HepG2 (cell line): ENCODE data around the gene SBNO2. TPM values are rescaled to one million over a fixed set of nuclear protein-coding genes. Genes with fewer than 3 reads are reported as not detected.
A peak's percentile ranks its signal among the peaks of the same experiment; 100 is the strongest.

Source experiments
- DNMT3B ChIP-seq: conservative IDR thresholded peaks from 2 replicates; pipeline ENCODE4 v1.6.1; 2016; ENCODE audit warnings: missing biosample characterization, control low read depth
- JARID2 ChIP-seq: sonication (generic); formaldehyde crosslinking; IDR thresholded peaks from 2 replicates; pipeline ENCODE4 v1.8.1; 2023; ENCODE audit warnings: missing genetic modification reagents, inconsistent platforms; ENCODE audit not compliant: insufficient replicate concordance
- MBNL3 ChIP-seq: fragments of 250-450 bp; sonication (Bioruptor Pico); conservative IDR thresholded peaks from 2 replicates; pipeline ENCODE4 v1.8.0; 2022; ENCODE audit warnings: mild to moderate bottlenecking, inconsistent platforms
- MTF1 ChIP-seq: sonication (generic); formaldehyde crosslinking; IDR thresholded peaks from 2 replicates; pipeline ENCODE4 v1.5.0; 2020; ENCODE audit warnings: missing genetic modification reagents
- NCOR1 ChIP-seq: fragments of 200-600 bp; sonication (generic); IDR thresholded peaks from 2 replicates; pipeline ENCODE4 v1.7.0; 2017; ENCODE audit warnings: antibody characterized with exemption, low read length, borderline replicate concordance
- ONECUT2 ChIP-seq: sonication (generic); formaldehyde crosslinking; IDR thresholded peaks from 2 replicates; pipeline ENCODE4 v1.4.0; 2020; ENCODE audit warnings: missing genetic modification reagents
- PLRG1 ChIP-seq: fragments of 450-650 bp; conservative IDR thresholded peaks from 2 replicates; pipeline ENCODE4 v1.6.1; 2016
- SALL1 ChIP-seq: sonication (generic); formaldehyde crosslinking; IDR thresholded peaks from 2 replicates; pipeline ENCODE4 v1.8.0; 2022; ENCODE audit warnings: mild to moderate bottlenecking, missing genetic modification reagents
- SALL2 ChIP-seq: sonication (generic); formaldehyde crosslinking; IDR thresholded peaks from 2 replicates; pipeline ENCODE4 v1.8.1; 2023; ENCODE audit warnings: mild to moderate bottlenecking, missing genetic modification reagents, inconsistent platforms
- SIN3A ChIP-seq: IDR thresholded peaks from 2 replicates; pipeline ENCODE4 v1.6.1; 2011; ENCODE audit warnings: low read depth, mild to moderate bottlenecking, control low read depth, low read length, borderline replicate concordance
- SMAD1 ChIP-seq: sonication (generic); formaldehyde crosslinking; IDR thresholded peaks from 2 replicates; pipeline ENCODE4 v1.4.0; 2020; ENCODE audit warnings: missing genetic modification reagents, low read depth, mild to moderate bottlenecking, borderline replicate concordance
- SSRP1 ChIP-seq: IDR thresholded peaks from 2 replicates; pipeline ENCODE4 v1.6.1; 2016; ENCODE audit warnings: control low read depth
- ZFP36L1 ChIP-seq: sonication (generic); formaldehyde crosslinking; IDR thresholded peaks from 2 replicates; pipeline ENCODE4 v1.8.0; 2022; ENCODE audit warnings: mild to moderate bottlenecking, missing genetic modification reagents, moderate library complexity
- ZNF263 ChIP-seq: sonication (generic); formaldehyde crosslinking; IDR thresholded peaks from 2 replicates; pipeline ENCODE4 v1.4.0; 2020; ENCODE audit warnings: missing genetic modification reagents
- ZNF282 ChIP-seq: fragments of 450-650 bp; IDR thresholded peaks from 2 replicates; pipeline ENCODE4 v1.6.1; 2018; ENCODE audit not compliant: partially characterized antibody
- ZNF501 ChIP-seq: sonication (generic); formaldehyde crosslinking; IDR thresholded peaks from 2 replicates; pipeline ENCODE4 v1.5.1; 2020; ENCODE audit warnings: mild to moderate bottlenecking, moderate library complexity, missing genetic modification reagents
- ZNF550 ChIP-seq: sonication (generic); formaldehyde crosslinking; IDR thresholded peaks from 2 replicates; pipeline ENCODE4 v1.4.0; 2020; ENCODE audit warnings: mild to moderate bottlenecking, missing genetic modification reagents, borderline replicate concordance
- ZNF569 ChIP-seq: sonication (generic); formaldehyde crosslinking; IDR thresholded peaks from 2 replicates; pipeline ENCODE4 v1.5.0; 2020; ENCODE audit warnings: mild to moderate bottlenecking, missing genetic modification reagents, moderate library complexity, borderline replicate concordance
- ZNF792 ChIP-seq: IDR thresholded peaks from 2 replicates; pipeline ENCODE4 v1.6.1; 2016
- polyA plus RNA-seq, 8 experiments: library from polyadenylated mRNA; depleted of rRNA in 3 of 8; stranded (reverse) in 7 of 8; unstranded in 1 of 8; fragments of >200 nt; fragmentation: Illumina TruSeq in 4 of 8; extraction: Trizol in 4 of 8; gene quantifications; 2 replicates each; pipeline versions ENCODE4 v1.2.1 to v1.2.3, GENCODE V29; 2011 to 2016; ENCODE audit warnings: low read depth in 4 of 8, missing spikeins in 1 of 8, mixed read lengths in 1 of 8; ENCODE audit not compliant: insufficient read depth in 1 of 8
- total RNA-seq, 5 experiments: library from RNA; depleted of rRNA; stranded (reverse); fragments of >200 nt; fragmentation: Illumina TruSeq; extraction: Trizol; gene quantifications; 2 replicates each; pipeline ENCODE4 v1.2.3, GENCODE V29; 2016; ENCODE audit warnings: low read depth in 1 of 5
- TF ChIP-seq, protein P1 (sequence below): sonication (generic); formaldehyde crosslinking; IDR thresholded peaks from 2 replicates; pipeline ENCODE4 v1.5.1; 2020; ENCODE audit warnings: missing genetic modification reagents, mild to moderate bottlenecking, borderline replicate concordance
- TF ChIP-seq, protein P2 (sequence below): sonication (generic); formaldehyde crosslinking; conservative IDR thresholded peaks from 2 replicates; pipeline ENCODE4 v1.4.0; 2020; ENCODE audit warnings: missing genetic modification reagents
- TF ChIP-seq, protein P3 (sequence below): sonication (generic); formaldehyde crosslinking; IDR thresholded peaks from 2 replicates; pipeline ENCODE4 v1.8.0; 2022; ENCODE audit warnings: mild to moderate bottlenecking, missing genetic modification reagents
- TF ChIP-seq, protein P4 (sequence below): sonication (generic); formaldehyde crosslinking; IDR thresholded peaks from 2 replicates; pipeline ENCODE4 v1.5.1; 2020; ENCODE audit warnings: missing genetic modification reagents, mild to moderate bottlenecking, borderline replicate concordance

SBNO2 gene
- total and polyA plus RNA-seq, 2 of the 13 experiments (the other 11 are each of a cell fraction or from before 2014, with no cell fraction given): 8.6 to 10.4 TPM

DNA sequence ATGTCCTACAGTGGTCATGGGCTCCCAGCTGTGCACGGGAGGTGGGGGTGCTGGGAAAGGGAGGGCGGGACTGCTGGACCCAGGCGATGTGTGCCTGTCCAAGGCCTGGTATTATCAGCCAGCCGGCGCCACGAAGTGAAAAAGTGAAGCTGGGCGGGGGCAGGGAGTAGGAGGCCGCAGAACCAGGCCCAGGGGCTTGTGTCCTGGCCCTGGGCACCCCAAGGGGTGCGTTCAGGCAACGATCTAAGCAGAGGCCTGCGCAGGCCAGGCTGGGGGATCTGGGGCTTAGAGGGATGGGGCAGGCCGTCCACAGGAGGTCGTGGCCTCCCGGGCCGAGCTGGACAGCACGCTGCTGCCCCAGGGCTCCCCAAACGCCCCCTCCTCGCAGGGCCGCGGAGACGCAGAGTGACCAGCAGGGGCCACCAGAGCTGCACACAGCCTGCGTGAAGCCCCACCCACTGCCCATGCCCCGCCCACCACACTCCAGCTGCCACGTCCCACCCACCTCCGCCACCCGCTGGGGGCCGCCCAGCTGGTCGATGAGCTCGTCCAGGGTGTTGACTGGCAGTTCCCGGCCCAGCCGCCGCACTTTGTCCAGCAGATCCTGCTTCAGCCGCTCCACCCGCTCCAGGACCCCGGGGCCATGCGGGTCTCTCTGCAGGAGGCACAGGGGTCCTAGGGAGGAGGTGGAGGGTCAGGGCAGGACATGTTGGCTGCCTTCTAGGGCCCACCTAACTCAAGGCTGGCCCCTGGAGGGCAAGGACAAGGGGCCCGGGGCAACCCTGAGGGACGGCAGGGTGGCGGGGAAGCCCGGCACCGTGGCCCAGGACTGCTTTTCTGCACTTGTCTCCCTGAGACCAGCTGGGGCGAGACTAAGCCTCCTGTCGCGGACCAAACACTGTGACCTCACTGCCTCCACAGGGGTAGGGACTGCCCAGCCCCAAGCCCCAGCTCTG is 60.8 kb downstream of the SBNO2 start (continued):
- TF ChIP-seq, protein P1, sequence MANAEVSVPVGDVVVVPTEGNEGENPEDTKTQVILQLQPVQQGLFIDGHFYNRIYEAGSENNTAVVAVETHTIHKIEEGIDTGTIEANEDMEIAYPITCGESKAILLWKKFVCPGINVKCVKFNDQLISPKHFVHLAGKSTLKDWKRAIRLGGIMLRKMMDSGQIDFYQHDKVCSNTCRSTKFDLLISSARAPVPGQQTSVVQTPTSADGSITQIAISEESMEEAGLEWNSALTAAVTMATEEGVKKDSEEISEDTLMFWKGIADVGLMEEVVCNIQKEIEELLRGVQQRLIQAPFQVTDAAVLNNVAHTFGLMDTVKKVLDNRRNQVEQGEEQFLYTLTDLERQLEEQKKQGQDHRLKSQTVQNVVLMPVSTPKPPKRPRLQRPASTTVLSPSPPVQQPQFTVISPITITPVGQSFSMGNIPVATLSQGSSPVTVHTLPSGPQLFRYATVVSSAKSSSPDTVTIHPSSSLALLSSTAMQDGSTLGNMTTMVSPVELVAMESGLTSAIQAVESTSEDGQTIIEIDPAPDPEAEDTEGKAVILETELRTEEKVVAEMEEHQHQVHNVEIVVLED (CRISPR knock-in tag): peak; percentile 68
- TF ChIP-seq, protein P2, sequence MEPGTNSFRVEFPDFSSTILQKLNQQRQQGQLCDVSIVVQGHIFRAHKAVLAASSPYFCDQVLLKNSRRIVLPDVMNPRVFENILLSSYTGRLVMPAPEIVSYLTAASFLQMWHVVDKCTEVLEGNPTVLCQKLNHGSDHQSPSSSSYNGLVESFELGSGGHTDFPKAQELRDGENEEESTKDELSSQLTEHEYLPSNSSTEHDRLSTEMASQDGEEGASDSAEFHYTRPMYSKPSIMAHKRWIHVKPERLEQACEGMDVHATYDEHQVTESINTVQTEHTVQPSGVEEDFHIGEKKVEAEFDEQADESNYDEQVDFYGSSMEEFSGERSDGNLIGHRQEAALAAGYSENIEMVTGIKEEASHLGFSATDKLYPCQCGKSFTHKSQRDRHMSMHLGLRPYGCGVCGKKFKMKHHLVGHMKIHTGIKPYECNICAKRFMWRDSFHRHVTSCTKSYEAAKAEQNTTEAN (CRISPR knock-in tag): peak; percentile 60
- no peak for TF ChIP-seq DNMT3B (CRISPR knock-in tag)
- TF ChIP-seq SIN3A: peak; percentile 86; the same call in 1 of the 2 replicates
- TF ChIP-seq, protein P3, sequence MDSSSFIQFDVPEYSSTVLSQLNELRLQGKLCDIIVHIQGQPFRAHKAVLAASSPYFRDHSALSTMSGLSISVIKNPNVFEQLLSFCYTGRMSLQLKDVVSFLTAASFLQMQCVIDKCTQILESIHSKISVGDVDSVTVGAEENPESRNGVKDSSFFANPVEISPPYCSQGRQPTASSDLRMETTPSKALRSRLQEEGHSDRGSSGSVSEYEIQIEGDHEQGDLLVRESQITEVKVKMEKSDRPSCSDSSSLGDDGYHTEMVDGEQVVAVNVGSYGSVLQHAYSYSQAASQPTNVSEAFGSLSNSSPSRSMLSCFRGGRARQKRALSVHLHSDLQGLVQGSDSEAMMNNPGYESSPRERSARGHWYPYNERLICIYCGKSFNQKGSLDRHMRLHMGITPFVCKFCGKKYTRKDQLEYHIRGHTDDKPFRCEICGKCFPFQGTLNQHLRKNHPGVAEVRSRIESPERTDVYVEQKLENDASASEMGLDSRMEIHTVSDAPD (CRISPR knock-in tag): no peak
- TF ChIP-seq, protein P4, sequence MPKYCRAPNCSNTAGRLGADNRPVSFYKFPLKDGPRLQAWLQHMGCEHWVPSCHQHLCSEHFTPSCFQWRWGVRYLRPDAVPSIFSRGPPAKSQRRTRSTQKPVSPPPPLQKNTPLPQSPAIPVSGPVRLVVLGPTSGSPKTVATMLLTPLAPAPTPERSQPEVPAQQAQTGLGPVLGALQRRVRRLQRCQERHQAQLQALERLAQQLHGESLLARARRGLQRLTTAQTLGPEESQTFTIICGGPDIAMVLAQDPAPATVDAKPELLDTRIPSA (CRISPR knock-in tag): no peak
- no peak for TF ChIP-seq ZNF282
- no peak for TF ChIP-seq SSRP1 (CRISPR knock-in tag)
- no peak for TF ChIP-seq MTF1 (CRISPR knock-in tag)
- TF ChIP-seq SALL1 (CRISPR knock-in tag): peak; percentile 69
- TF ChIP-seq PLRG1: no peak
- TF ChIP-seq MBNL3 (CRISPR knock-in tag): no peak
- peak; percentile 56 for TF ChIP-seq ZNF263 (CRISPR knock-in tag)
- peak; percentile 64; the same call in 1 of the 2 replicates for TF ChIP-seq SALL2 (CRISPR knock-in tag)
- no peak for TF ChIP-seq ZNF550 (CRISPR knock-in tag)
- TF ChIP-seq SMAD1: 0 out of 2 replicates have a peak, but pooled peaks have one; percentile 52
- no peak for TF ChIP-seq NCOR1
- peak; percentile 67; the same call in 1 of the 2 replicates for TF ChIP-seq ONECUT2 (CRISPR knock-in tag)
- peak; percentile 66 for TF ChIP-seq JARID2 (CRISPR knock-in tag)
- 0 out of 2 replicates have a peak, but pooled peaks have one; percentile 63 for TF ChIP-seq ZFP36L1 (CRISPR knock-in tag)
- no peak for TF ChIP-seq ZNF792 (CRISPR knock-in tag)
- no peak for TF ChIP-seq ZNF569 (CRISPR knock-in tag)
- peak; percentile 85 for TF ChIP-seq ZNF501
